Gastroesophageal sphincter (tissue), 4 donors: ENCODE measurements around the gene EFTUD2. TPM values are rescaled to one million over a fixed set of nuclear protein-coding genes. Genes with fewer than 3 reads are reported as not detected.

Experiments used
- ATAC-seq: fragments of 150-250 bp; one replicate; pipeline ENCODE4 v1.9.1; 2016; ENCODE audit warnings: mild to moderate bottlenecking, moderate library complexity
- H3K27ac ChIP-seq, 4 donors: fragments of 200-600 bp; sonication (generic) in 3 of 4; 1 replicate in 3 of 4; 2 replicates in 1 of 4; pipeline ENCODE4 v1.5.1; 2016 to 2019
- H3K27me3 ChIP-seq: fragments of 200-600 bp; sonication (generic); one replicate; pipeline ENCODE4 v1.5.1; 2019
- H3K36me3 ChIP-seq, 2 donors: fragments of 200-600 bp; sonication (generic); one replicate each; pipeline ENCODE4 v1.5.1; 2019; ENCODE audit warnings: control low read depth in 1 of 2
- H3K4me1 ChIP-seq, 3 donors: fragments of 200-600 bp; sonication (generic); 1 replicate in 2 of 3; 2 replicates in 1 of 3; pipeline ENCODE4 v1.5.1; 2016 to 2019; ENCODE audit warnings: control low read depth in 2 of 3
- H3K4me3 ChIP-seq, 2 donors: fragments of 200-600 bp; sonication (generic); one replicate each; pipeline ENCODE4 v1.5.1; 2019; ENCODE audit warnings: mild to moderate bottlenecking in 1 of 2, moderate library complexity in 1 of 2
- H3K9me3 ChIP-seq, 3 donors: fragments of 200-600 bp; sonication (generic); one replicate each; pipeline ENCODE4 v1.5.1; 2017 to 2019; ENCODE audit warnings: control low read depth in 2 of 3
- CTCF ChIP-seq, 4 experiments: fragments of 200-600 bp in 2 of 4; fragments of 450-650 bp in 2 of 4; sonication (generic) in 1 of 4; IDR thresholded peaks; one replicate each; pipeline ENCODE4 v1.5.1; 2017 to 2019; ENCODE audit warnings: antibody characterized with exemption in 4 of 4, mild to moderate bottlenecking in 2 of 4, moderate library complexity in 2 of 4
- EP300 ChIP-seq: sonication (generic); formaldehyde crosslinking; IDR thresholded peaks from one replicate; pipeline ENCODE4 v1.6.1; 2017; ENCODE audit warnings: antibody characterized with exemption, mild to moderate bottlenecking
- POLR2A ChIP-seq, 2 donors: fragments of 450-650 bp; IDR thresholded peaks; one replicate each; pipeline ENCODE4 v1.6.1; 2017; ENCODE audit warnings: antibody characterized with exemption in 2 of 2, mild to moderate bottlenecking in 2 of 2, moderate library complexity in 1 of 2
- POLR2AphosphoS5 ChIP-seq: sonication (generic); formaldehyde crosslinking; IDR thresholded peaks from one replicate; pipeline ENCODE4 v1.6.1; 2017; ENCODE audit warnings: antibody characterized with exemption
- WGBS, 2 donors: methylation state at CpG; one replicate each; pipeline ENCODE4 v1.1.5; 2018; ENCODE audit warnings: low coverage in 1 of 2; 5-methylcytosine and 5-hydroxymethylcytosine counted together
- total RNA-seq, 4 donors: library from RNA; depleted of rRNA; stranded (reverse); fragments of >200 nt; gene quantifications; one replicate each; pipeline ENCODE4 v1.1.0, GENCODE V29; 2016

EFTUD2 gene
- total RNA-seq, 4 donors from 2014 or later, result 45.1 to 71.2 (median 57.8) TPM

GRCh38 chr17:44905006-44906000 is 6.1 kb upstream of the EFTUD2 start:
- ATAC-seq, result no peak
- 87 to 88% methylated on average over 5 to 6 of the region's 9 CpGs for WGBS, 2 donors
- TF ChIP-seq EP300 (no peak), POLR2AphosphoS5 (no peak), POLR2A (IDR thresholded peaks at IDR 0.05) (no peak), CTCF (IDR thresholded peaks at IDR 0.05) (no peak)

GRCh38 chr17:44904001-44904984 is 5.0 kb upstream of the EFTUD2 start:
- no peak overlapping the region for H3K27ac ChIP-seq
- no peak for ATAC-seq
- peaks cover 3% of the 10 kb centered on the region for H3K27me3 ChIP-seq
- 89% methylated on average over 3 of the region's 35 CpGs; no CpG with 5 or more reads in 1 of the 2 donors for WGBS, 2 donors
- H3K36me3 ChIP-seq, result no peaks in the 10 kb centered on the region
- no peak overlapping the region for H3K4me3 ChIP-seq
- TF ChIP-seq POLR2AphosphoS5, result no peak
- no peak for TF ChIP-seq CTCF (IDR thresholded peaks at IDR 0.05)
- peaks cover 0 to 21% (median 10%) of the 10 kb centered on the region in 3 donors for H3K4me1 ChIP-seq
- no peaks in the 10 kb centered on the region for H3K9me3 ChIP-seq

More at GRCh38 chr17:44905006-44906000, 6.1 kb upstream of the EFTUD2 start:
- Histone ChIP-seq H3K4me1 (peaks cover 0 to 13% (median 5%) of the 10 kb centered on the region in 3 donors), H3K4me3 (no peak overlapping the region), H3K27me3 (peaks cover 3% of the 10 kb centered on the region), H3K27ac (no peak overlapping the region), H3K9me3 (no peaks in the 10 kb centered on the region), H3K36me3 (no peaks in the 10 kb centered on the region)

GRCh38 chr17:44903012-44903685 is 3.9 kb upstream of the EFTUD2 start:
- no peak for TF ChIP-seq CTCF (IDR thresholded peaks at IDR 0.05)
- no peak for TF ChIP-seq POLR2AphosphoS5
- no peak for TF ChIP-seq POLR2A (IDR thresholded peaks at IDR 0.05)
- no peak for TF ChIP-seq EP300
- WGBS, 2 donors, result 75 to 79% methylated on average over 6 to 7 of the region's 8 CpGs

GRCh38 chr17:44902135-44902760 is 3.0 kb upstream of the EFTUD2 start:
- WGBS, 2 donors, result 89% methylated on average over 8 of the region's 17 CpGs; no CpG with 5 or more reads in 1 of the 2 donors
- TF ChIP-seq POLR2A (IDR thresholded peaks at IDR 0.05), result no peak
- no peak for TF ChIP-seq POLR2AphosphoS5
- no peak for TF ChIP-seq CTCF (IDR thresholded peaks at IDR 0.05)
- TF ChIP-seq EP300, result no peak
- H3K4me3 ChIP-seq, result no peak overlapping the region
- no peaks in the 10 kb centered on the region for H3K36me3 ChIP-seq
- H3K27me3 ChIP-seq, result peaks cover under 1% of the 10 kb centered on the region
- peaks cover 0 to 37% (median 24%) of the 10 kb centered on the region in 3 donors for H3K4me1 ChIP-seq
- no peak overlapping the region for H3K27ac ChIP-seq
- H3K9me3 ChIP-seq, result no peaks in the 10 kb centered on the region
- ATAC-seq, result no peak

More at GRCh38 chr17:44903012-44903685, 3.9 kb upstream of the EFTUD2 start:
- Histone ChIP-seq H3K4me1 (peaks cover 0 to 28% (median 15%) of the 10 kb centered on the region in 3 donors), H3K4me3 (no peak overlapping the region), H3K27me3 (peaks cover 3% of the 10 kb centered on the region), H3K36me3 (no peaks in the 10 kb centered on the region), H3K27ac (no peak overlapping the region), H3K9me3 (no peaks in the 10 kb centered on the region)
- no peak for ATAC-seq
